Glutamatergic neuron (in vitro differentiated cells): ENCODE measurements around the gene GPR180. TPM values are rescaled to one million over a fixed set of nuclear protein-coding genes. Genes with fewer than 3 reads are reported as not detected.

ENCODE experiments used
- DNase-seq: peaks from one replicate; pipeline ENCODE4 v3.0.0; 2022
- H3K27ac Mint-ChIP-seq: one replicate; pipeline ENCODE4 v1.8.0; 2020; ENCODE audit warnings: mild to moderate bottlenecking, mixed read lengths, inconsistent platforms; ENCODE audit not compliant: unreplicated experiment
- H3K27me3 Mint-ChIP-seq: one replicate; pipeline ENCODE4 v1.8.0; 2020; ENCODE audit warnings: mild to moderate bottlenecking, moderate library complexity, mixed read lengths, inconsistent platforms; ENCODE audit not compliant: unreplicated experiment
- H3K36me3 Mint-ChIP-seq: one replicate; pipeline ENCODE4 v1.8.0; 2020; ENCODE audit warnings: mild to moderate bottlenecking, mixed read lengths, inconsistent platforms; ENCODE audit not compliant: unreplicated experiment
- H3K4me1 Mint-ChIP-seq: one replicate; pipeline ENCODE4 v1.8.0; 2020; ENCODE audit warnings: mild to moderate bottlenecking, low read depth, mixed read lengths, inconsistent platforms; ENCODE audit not compliant: unreplicated experiment
- H3K4me3 Mint-ChIP-seq: one replicate; pipeline ENCODE4 v1.8.0; 2020; ENCODE audit warnings: mild to moderate bottlenecking, mixed read lengths, inconsistent platforms; ENCODE audit not compliant: unreplicated experiment
- H3K9me3 Mint-ChIP-seq: one replicate; pipeline ENCODE4 v1.8.0; 2020; ENCODE audit warnings: mild to moderate bottlenecking, moderate library complexity, mixed read lengths, inconsistent platforms; ENCODE audit not compliant: unreplicated experiment
- total RNA-seq: library from RNA; stranded (reverse); fragmentation: NEBNext Ultra II Directional; extraction: Animal tissue kit (Norgen Biotek cat#: 25700); gene quantifications from one replicate; pipeline ENCODE4 v1.2.1, GENCODE V29; 2021; ENCODE audit not compliant: unreplicated experiment
- TF ChIP-seq, protein P1 (sequence below): fragments of 200-600 bp; sonication (generic); IDR thresholded peaks from one replicate; pipeline ENCODE4 v1.5.0; 2021; ENCODE audit not compliant: partially characterized antibody, unreplicated experiment

GPR180 gene
- total RNA-seq, 1 donor from 2014 or later: 3.0 TPM

DNA sequence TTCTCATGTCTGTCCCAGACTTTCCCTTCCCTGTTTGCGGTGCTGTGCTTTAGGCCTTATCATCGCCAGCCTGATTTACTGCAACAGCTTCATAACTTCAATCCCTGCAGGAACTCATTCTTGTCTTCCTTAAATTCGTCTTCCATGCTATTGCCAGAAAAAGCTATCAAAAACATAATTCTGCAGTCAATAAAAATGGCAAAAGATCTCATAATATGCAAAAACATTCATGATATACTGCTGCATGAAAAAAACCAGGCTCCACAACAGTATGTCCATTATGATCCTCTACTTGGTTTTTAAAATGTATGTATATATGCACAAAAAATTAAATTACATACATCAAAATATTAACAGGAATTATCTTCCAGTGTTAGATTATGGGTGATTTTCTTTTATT, 34.1 kb upstream of the GPR180 start:
- H3K4me3 Mint-ChIP-seq: no peak overlapping the region
- H3K36me3 Mint-ChIP-seq: no peaks in the 10 kb centered on the region
- no peak overlapping the region for H3K27ac Mint-ChIP-seq
- H3K9me3 Mint-ChIP-seq: no peaks in the 10 kb centered on the region
- H3K4me1 Mint-ChIP-seq: no peaks in the 10 kb centered on the region
- TF ChIP-seq, protein P1, sequence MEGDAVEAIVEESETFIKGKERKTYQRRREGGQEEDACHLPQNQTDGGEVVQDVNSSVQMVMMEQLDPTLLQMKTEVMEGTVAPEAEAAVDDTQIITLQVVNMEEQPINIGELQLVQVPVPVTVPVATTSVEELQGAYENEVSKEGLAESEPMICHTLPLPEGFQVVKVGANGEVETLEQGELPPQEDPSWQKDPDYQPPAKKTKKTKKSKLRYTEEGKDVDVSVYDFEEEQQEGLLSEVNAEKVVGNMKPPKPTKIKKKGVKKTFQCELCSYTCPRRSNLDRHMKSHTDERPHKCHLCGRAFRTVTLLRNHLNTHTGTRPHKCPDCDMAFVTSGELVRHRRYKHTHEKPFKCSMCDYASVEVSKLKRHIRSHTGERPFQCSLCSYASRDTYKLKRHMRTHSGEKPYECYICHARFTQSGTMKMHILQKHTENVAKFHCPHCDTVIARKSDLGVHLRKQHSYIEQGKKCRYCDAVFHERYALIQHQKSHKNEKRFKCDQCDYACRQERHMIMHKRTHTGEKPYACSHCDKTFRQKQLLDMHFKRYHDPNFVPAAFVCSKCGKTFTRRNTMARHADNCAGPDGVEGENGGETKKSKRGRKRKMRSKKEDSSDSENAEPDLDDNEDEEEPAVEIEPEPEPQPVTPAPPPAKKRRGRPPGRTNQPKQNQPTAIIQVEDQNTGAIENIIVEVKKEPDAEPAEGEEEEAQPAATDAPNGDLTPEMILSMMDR: no peak
- peaks cover 3% of the 10 kb centered on the region for H3K27me3 Mint-ChIP-seq
- DNase-seq: no peak

DNA sequence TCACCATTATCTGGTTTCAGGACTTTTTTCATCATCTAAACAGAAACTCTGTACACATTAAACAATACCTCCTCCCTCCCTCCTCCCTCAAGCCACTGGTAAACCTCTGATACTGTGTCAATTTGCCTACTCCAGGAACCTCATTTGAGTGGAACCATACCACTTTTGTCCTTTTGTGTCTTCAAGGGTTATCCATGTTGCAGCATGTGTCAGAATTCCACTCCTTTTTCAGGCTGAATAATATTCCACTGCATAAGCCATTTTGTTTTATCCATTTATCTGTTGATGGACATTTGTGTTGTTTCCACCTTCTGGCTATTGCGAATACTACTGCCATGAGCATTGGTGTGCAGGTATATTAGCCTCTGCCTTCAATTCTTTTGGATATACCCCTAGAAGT, 33.2 kb upstream of the GPR180 start:
- no peak overlapping the region for H3K4me3 Mint-ChIP-seq
- no peaks in the 10 kb centered on the region for H3K36me3 Mint-ChIP-seq
- peaks cover 3% of the 10 kb centered on the region for H3K27me3 Mint-ChIP-seq
- no peak for DNase-seq
- no peaks in the 10 kb centered on the region for H3K9me3 Mint-ChIP-seq
- no peaks in the 10 kb centered on the region for H3K4me1 Mint-ChIP-seq
- H3K27ac Mint-ChIP-seq: no peak overlapping the region
- TF ChIP-seq, protein P1: no peak

DNA sequence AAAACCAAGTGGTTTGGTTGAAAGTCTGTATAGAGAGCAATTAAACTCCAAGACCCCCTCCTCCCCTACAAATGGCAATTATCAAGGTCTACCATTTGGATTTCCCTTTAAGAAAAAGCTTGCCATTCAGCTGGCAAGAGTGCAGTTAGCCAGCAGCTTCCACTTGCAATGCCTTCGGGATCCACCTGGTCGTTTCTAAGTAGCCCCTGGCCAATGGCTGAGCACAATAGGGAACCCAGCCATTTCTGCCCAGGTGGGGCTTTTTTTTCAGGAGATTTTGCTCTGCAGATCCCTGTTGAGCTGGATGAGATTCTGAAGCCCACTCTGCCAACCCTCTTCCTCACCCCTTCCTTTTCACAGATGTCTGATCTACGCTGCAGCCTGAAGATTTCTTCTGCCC, 32.0 kb upstream of the GPR180 start:
- no peaks in the 10 kb centered on the region for H3K36me3 Mint-ChIP-seq
- TF ChIP-seq, protein P1: no peak
- H3K27me3 Mint-ChIP-seq: peaks cover 3% of the 10 kb centered on the region
- H3K9me3 Mint-ChIP-seq: no peaks in the 10 kb centered on the region
- H3K4me3 Mint-ChIP-seq: no peak overlapping the region
- no peaks in the 10 kb centered on the region for H3K4me1 Mint-ChIP-seq
- no peak for DNase-seq
- H3K27ac Mint-ChIP-seq: no peak overlapping the region

DNA sequence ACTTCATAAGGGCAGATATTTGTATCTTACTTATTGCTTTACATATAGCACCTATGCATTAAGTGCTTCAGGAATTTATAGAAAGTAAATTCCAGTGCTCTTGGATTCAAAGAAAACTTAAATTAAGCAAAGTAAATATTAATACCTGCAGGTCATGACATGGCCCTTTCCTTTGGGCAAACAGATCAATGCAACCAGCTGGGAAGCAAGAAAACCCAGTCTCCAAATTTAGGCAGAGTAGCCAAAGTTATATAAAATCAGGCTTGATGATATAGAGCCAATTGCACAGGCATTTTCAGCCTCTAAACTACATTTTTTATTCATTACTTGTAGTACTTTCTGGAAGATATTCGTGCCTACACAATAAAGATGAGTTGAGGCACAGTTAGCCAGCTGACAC, 22.6 kb upstream of the GPR180 start:
- no peaks in the 10 kb centered on the region for H3K4me1 Mint-ChIP-seq
- TF ChIP-seq, protein P1: no peak
- H3K4me3 Mint-ChIP-seq: no peak overlapping the region
- no peak overlapping the region for H3K27ac Mint-ChIP-seq
- no peak for DNase-seq
- no peaks in the 10 kb centered on the region for H3K27me3 Mint-ChIP-seq
- peaks cover 12% of the 10 kb centered on the region for H3K36me3 Mint-ChIP-seq
- no peaks in the 10 kb centered on the region for H3K9me3 Mint-ChIP-seq

DNA sequence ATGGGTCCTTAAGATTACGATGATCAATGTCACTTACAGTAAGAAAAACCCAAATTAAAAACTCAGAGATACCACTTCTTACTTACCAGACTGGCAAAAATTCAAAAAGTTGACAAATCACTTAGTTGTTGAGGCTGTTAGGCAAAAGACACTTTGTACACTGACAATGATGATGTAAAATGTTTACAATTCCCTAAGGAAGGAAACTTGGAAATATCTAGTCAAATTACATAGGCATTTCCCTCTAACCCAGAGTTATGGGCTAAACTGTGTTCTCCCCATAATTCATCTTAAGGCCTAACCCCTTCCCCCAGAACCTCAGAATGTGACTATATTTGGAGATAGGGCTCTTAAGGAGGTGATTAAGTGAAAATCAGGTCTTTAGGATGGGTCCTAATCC, 17.7 kb upstream of the GPR180 start:
- TF ChIP-seq, protein P1: no peak
- DNase-seq: no peak
- Mint-ChIP-seq H3K27me3 (no peaks in the 10 kb centered on the region), H3K9me3 (no peaks in the 10 kb centered on the region), H3K4me1 (no peaks in the 10 kb centered on the region), H3K4me3 (no peak overlapping the region), H3K36me3 (peaks cover 12% of the 10 kb centered on the region), H3K27ac (no peak overlapping the region)
